Urothelium cell line (cell line): Measurements from ENCODE around the gene ACP1.

Experiments
- DNase-seq: peaks from one replicate; pipeline ENCODE4 v3.0.0; 2011; ENCODE audit warnings: low spot score, mixed read lengths
- FAIRE-seq: peaks from 2 replicates; lab custom pipeline; 2011; peaks lifted over from hg19 to GRCh38; lab: Jason Lieb, UNC

ACP1 gene

GRCh38 chr2:254241-254640, 10.5 kb upstream of the ACP1 start:
- no peak for DNase-seq
- FAIRE-seq: no peak

- no peak for FAIRE-seq
- no peak for DNase-seq
These were observed 9.6 kb upstream of the ACP1 start for GRCh38 chr2:255195-255594.

- FAIRE-seq (no peak), DNase-seq (no peak)
These were observed 8.7 kb upstream of the ACP1 start for GRCh38 chr2:256094-256493.

- DNase-seq (no peak), FAIRE-seq (no peak)
These were observed 7.3 kb upstream of the ACP1 start for GRCh38 chr2:257429-257828.

GRCh38 chr2:257842-258241, 6.9 kb upstream of the ACP1 start:
- FAIRE-seq (no peak), DNase-seq (no peak)

- FAIRE-seq: no peak
- no peak for DNase-seq
These were observed 5.8 kb upstream of the ACP1 start for GRCh38 chr2:258933-259332.

- DNase-seq: no peak
- FAIRE-seq: no peak
These were observed 4.9 kb upstream of the ACP1 start for GRCh38 chr2:259789-260331.

- FAIRE-seq: no peak
- DNase-seq: no peak
These were observed 4.1 kb upstream of the ACP1 start for GRCh38 chr2:260507-261161.

- DNase-seq (no peak), FAIRE-seq (no peak)
These were observed 2.6 kb upstream of the ACP1 start for GRCh38 chr2:262117-262516.

- DNase-seq (no peak), FAIRE-seq (no peak)
These were observed 1.6 kb upstream of the ACP1 start for GRCh38 chr2:263022-263738.

- no peak for DNase-seq
- FAIRE-seq: no peak
These were observed 814 bp upstream of the ACP1 start, which contains the start of gene SH3YL1 for GRCh38 chr2:263774-264492. TSS of gene SH3YL1 (minus strand) at chr2:264032. CDS start at chr2:263984, 48 bp downstream.

- FAIRE-seq: no peak
- no peak for DNase-seq
These were observed 3.6 kb downstream of the ACP1 start for GRCh38 chr2:268323-268722.

GRCh38 chr2:269356-270030, 4.7 kb downstream of the ACP1 start:
- no peak for DNase-seq
- FAIRE-seq: no peak

GRCh38 chr2:270861-271260, 6.1 kb downstream of the ACP1 start:
- no peak for FAIRE-seq
- DNase-seq: no peak

- FAIRE-seq: no peak
- DNase-seq: no peak
These were observed 7.2 kb downstream of the ACP1 start for GRCh38 chr2:271917-272316.

- DNase-seq: no peak
- no peak for FAIRE-seq
These were observed 8.6 kb downstream of the ACP1 start for GRCh38 chr2:273333-273732.

- no peak for FAIRE-seq
- DNase-seq: no peak
These were observed 9.8 kb downstream of the ACP1 start for GRCh38 chr2:274503-274902.

- DNase-seq (no peak), FAIRE-seq (no peak)
These were observed 10.7 kb downstream of the ACP1 start for GRCh38 chr2:275466-275865.

GRCh38 chr2:278312-278926, 13.7 kb downstream of the ACP1 start:
- no peak for FAIRE-seq
- no peak for DNase-seq

GRCh38 chr2:278927-279320, 14.2 kb downstream of the ACP1 start:
- FAIRE-seq (no peak), DNase-seq (no peak)

- FAIRE-seq (no peak), DNase-seq (no peak)
These were observed 14.6 kb downstream of the ACP1 start for GRCh38 chr2:279366-279765.
